Memory B cell (primary cell): ENCODE measurements around the gene BOD1.

Source experiments
- ATAC-seq: fragments of 150-1000 bp; cut with Tn5 transposase; 2 replicates; pipeline ENCODE4 v1.10.0; 2021; ENCODE audit warnings: low read depth, mild to moderate bottlenecking, moderate library complexity
- DNase-seq, 2 donors: peaks; one replicate each; pipeline ENCODE4 v3.0.0; 2022; ENCODE audit warnings: low spot score in 2 of 2
- H3K27ac Mint-ChIP-seq: one replicate; pipeline ENCODE4 v1.8.0; 2022; ENCODE audit warnings: mild to moderate bottlenecking, moderate library complexity, mixed read lengths
- H3K27me3 Mint-ChIP-seq: one replicate; pipeline ENCODE4 v1.8.0; 2022; ENCODE audit warnings: mixed read lengths
- H3K36me3 Mint-ChIP-seq: one replicate; pipeline ENCODE4 v1.8.0; 2022; ENCODE audit warnings: mild to moderate bottlenecking, mixed read lengths
- H3K4me1 Mint-ChIP-seq: one replicate; pipeline ENCODE4 v1.8.0; 2022; ENCODE audit warnings: mixed read lengths
- H3K4me3 Mint-ChIP-seq: one replicate; pipeline ENCODE4 v1.8.0; 2022; ENCODE audit warnings: mild to moderate bottlenecking, moderate library complexity, mixed read lengths
- H3K9me3 Mint-ChIP-seq: one replicate; pipeline ENCODE4 v1.8.0; 2022; ENCODE audit warnings: mixed read lengths

Gene BOD1

DNA sequence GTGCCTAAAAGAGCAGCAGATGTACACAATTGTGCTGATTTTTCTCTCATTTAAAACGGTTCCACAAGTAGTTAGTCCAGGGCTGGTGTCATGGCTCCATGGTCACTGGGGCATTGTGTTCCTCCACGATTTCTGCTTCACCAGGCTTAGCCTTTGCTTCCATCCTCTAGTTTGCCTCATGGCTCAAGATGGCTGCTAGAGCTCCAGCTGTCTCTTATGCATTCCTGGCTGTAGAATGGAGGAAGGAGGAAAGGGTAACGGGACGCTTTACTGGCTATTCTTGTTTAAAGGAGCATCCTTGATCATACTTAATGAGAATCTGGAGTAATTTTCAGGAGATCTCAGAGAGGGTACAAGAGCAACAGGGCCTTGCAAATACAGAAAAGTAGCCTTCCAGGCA, 47.7 kb downstream of the BOD1 start:
- Mint-ChIP-seq H3K9me3 (peaks cover 5% of the 10 kb centered on the region), H3K36me3 (no peaks in the 10 kb centered on the region), H3K4me3 (no peak overlapping the region), H3K27me3 (peaks cover 9% of the 10 kb centered on the region), H3K27ac (no peak overlapping the region), H3K4me1 (peaks cover 4% of the 10 kb centered on the region)
- ATAC-seq, result no peak
- no peak for DNase-seq

- Mint-ChIP-seq H3K4me1 (peaks cover 2% of the 10 kb centered on the region), H3K36me3 (no peaks in the 10 kb centered on the region), H3K4me3 (no peak overlapping the region), H3K9me3 (peaks cover 6% of the 10 kb centered on the region), H3K27ac (no peak overlapping the region), H3K27me3 (peaks cover 8% of the 10 kb centered on the region)
- ATAC-seq (no peak), DNase-seq (no peak)
These were observed 48.3 kb downstream of the BOD1 start for GRCh38 chr5:173568128-173568527.

DNA sequence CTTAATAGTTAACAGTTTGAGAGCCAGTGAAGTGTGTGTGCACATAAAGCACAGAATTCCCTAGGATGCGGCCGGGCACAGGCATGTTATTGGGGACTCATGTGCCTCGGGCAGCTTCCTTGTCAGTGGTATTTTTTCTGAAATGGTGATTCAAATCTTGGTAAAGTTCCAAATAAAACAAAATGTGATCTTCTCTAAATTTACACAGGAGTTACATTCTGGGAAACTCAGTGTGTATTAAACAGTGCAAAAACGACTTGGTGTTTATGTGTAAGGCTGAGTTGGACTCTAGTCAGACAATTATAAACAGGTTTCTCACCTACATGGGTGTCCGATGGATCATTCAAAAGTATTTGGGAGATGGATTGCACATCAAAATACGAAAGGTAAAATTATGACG, 48.9 kb downstream of the BOD1 start:
- Mint-ChIP-seq H3K36me3 (no peaks in the 10 kb centered on the region), H3K4me3 (no peak overlapping the region), H3K27ac (no peak overlapping the region), H3K27me3 (peaks cover 12% of the 10 kb centered on the region), H3K4me1 (no peaks in the 10 kb centered on the region), H3K9me3 (peaks cover 9% of the 10 kb centered on the region)
- DNase-seq, result no peak
- no peak for ATAC-seq

- peaks cover 18% of the 10 kb centered on the region for H3K27me3 Mint-ChIP-seq
- no peak overlapping the region for H3K4me3 Mint-ChIP-seq
- no peak overlapping the region for H3K27ac Mint-ChIP-seq
- H3K9me3 Mint-ChIP-seq, result peaks cover 16% of the 10 kb centered on the region
- no peak for DNase-seq
- no peak for ATAC-seq
- H3K36me3 Mint-ChIP-seq, result peaks cover 5% of the 10 kb centered on the region
- no peaks in the 10 kb centered on the region for H3K4me1 Mint-ChIP-seq
These were observed 50.9 kb downstream of the BOD1 start for GRCh38 chr5:173565491-173566072.

DNA sequence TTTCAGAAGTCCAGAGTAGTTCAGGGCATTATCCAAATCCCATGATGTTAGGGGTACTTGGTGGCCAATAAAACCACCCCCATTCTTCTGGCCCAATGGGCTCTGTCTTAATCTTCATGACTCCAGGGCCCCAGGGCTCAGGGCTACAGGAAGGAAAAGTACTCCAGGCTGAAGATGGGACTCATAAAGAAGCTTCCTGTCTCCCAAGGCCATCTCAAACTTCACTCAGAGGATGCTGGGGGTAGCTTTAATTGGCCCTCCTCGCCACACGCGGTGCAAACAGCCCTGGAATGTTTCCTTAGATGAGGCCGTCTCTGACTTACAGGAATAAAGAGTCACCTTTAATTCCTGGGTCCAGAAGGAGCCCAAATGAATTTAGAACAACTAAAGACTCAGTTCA, 52.3 kb downstream of the BOD1 start:
- peaks cover 22% of the 10 kb centered on the region for H3K9me3 Mint-ChIP-seq
- peaks cover 18% of the 10 kb centered on the region for H3K27me3 Mint-ChIP-seq
- no peaks in the 10 kb centered on the region for H3K4me1 Mint-ChIP-seq
- ATAC-seq (no peak), DNase-seq (no peak)
- no peak overlapping the region for H3K4me3 Mint-ChIP-seq
- no peak overlapping the region for H3K27ac Mint-ChIP-seq
- H3K36me3 Mint-ChIP-seq, result peaks cover 7% of the 10 kb centered on the region

- H3K4me3 Mint-ChIP-seq, result no peak overlapping the region
- peaks cover 7% of the 10 kb centered on the region for H3K36me3 Mint-ChIP-seq
- DNase-seq, result no peak
- peaks cover 18% of the 10 kb centered on the region for H3K27me3 Mint-ChIP-seq
- peaks cover 22% of the 10 kb centered on the region for H3K9me3 Mint-ChIP-seq
- no peak for ATAC-seq
- H3K27ac Mint-ChIP-seq, result no peak overlapping the region
- no peaks in the 10 kb centered on the region for H3K4me1 Mint-ChIP-seq
These were observed 53.2 kb downstream of the BOD1 start for GRCh38 chr5:173563246-173563645.

- H3K36me3 Mint-ChIP-seq, result peaks cover 7% of the 10 kb centered on the region
- H3K4me3 Mint-ChIP-seq, result no peak overlapping the region
- no peak for DNase-seq
- peaks cover 18% of the 10 kb centered on the region for H3K9me3 Mint-ChIP-seq
- ATAC-seq, result no peak
- H3K27me3 Mint-ChIP-seq, result peaks cover 18% of the 10 kb centered on the region
- H3K4me1 Mint-ChIP-seq, result no peaks in the 10 kb centered on the region
- no peak overlapping the region for H3K27ac Mint-ChIP-seq
These were observed 54.0 kb downstream of the BOD1 start for GRCh38 chr5:173562451-173562850.
